ENCODE measurements around the gene RAX2. TPM values are rescaled to one million over a fixed set of nuclear protein-coding genes. Genes with fewer than 3 reads are reported as not detected.

RAX2 gene
- total and polyA plus RNA-seq, 9 donors, result 0.13 TPM; not detected in 7

GRCh38 chr19:3732108-3732507 is 39.9 kb downstream of the RAX2 start:
- DNase-seq, result no peak
- TF ChIP-seq EP300 (IDR thresholded peaks at IDR 0.05), result no peak
- TF ChIP-seq POLR2A (IDR thresholded peaks at IDR 0.05), result no peak
- TF ChIP-seq, protein P1, sequence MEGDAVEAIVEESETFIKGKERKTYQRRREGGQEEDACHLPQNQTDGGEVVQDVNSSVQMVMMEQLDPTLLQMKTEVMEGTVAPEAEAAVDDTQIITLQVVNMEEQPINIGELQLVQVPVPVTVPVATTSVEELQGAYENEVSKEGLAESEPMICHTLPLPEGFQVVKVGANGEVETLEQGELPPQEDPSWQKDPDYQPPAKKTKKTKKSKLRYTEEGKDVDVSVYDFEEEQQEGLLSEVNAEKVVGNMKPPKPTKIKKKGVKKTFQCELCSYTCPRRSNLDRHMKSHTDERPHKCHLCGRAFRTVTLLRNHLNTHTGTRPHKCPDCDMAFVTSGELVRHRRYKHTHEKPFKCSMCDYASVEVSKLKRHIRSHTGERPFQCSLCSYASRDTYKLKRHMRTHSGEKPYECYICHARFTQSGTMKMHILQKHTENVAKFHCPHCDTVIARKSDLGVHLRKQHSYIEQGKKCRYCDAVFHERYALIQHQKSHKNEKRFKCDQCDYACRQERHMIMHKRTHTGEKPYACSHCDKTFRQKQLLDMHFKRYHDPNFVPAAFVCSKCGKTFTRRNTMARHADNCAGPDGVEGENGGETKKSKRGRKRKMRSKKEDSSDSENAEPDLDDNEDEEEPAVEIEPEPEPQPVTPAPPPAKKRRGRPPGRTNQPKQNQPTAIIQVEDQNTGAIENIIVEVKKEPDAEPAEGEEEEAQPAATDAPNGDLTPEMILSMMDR (IDR thresholded peaks at IDR 0.05), result no peak
- H3K9me3 ChIP-seq, result no peaks in the 10 kb centered on the region
- H3K4me1 ChIP-seq (ENCODE audit: insufficient read depth), result no peaks in the 10 kb centered on the region
- intact Hi-C loops (cut with DNase I), result no loop called here
- no peak overlapping the region for H3K4me3 ChIP-seq
- H3K27ac ChIP-seq, result no peak overlapping the region
- 87 to 100% (median 95%) methylated on average over 1 of the region's 1 CpG for WGBS, 3 donors
- H3K36me3 ChIP-seq, result no peaks in the 10 kb centered on the region
- H3K27me3 ChIP-seq, result no peaks in the 10 kb centered on the region

GRCh38 chr19:3730457-3730958 is 41.5 kb downstream of the RAX2 start:
- WGBS, 3 donors, result 94 to 95% (median 94%) methylated on average over 32 of the region's 32 CpGs
- intact Hi-C loops (cut with DNase I), result no loop called here
- no peak for DNase-seq
- Histone ChIP-seq H3K36me3 (no peaks in the 10 kb centered on the region), H3K27me3 (no peaks in the 10 kb centered on the region), H3K4me1 (ENCODE audit: insufficient read depth) (no peaks in the 10 kb centered on the region), H3K9me3 (no peaks in the 10 kb centered on the region), H3K27ac (no peak overlapping the region), H3K4me3 (no peak overlapping the region)
- TF ChIP-seq, protein P1 (IDR thresholded peaks at IDR 0.05), result no peak
- TF ChIP-seq POLR2A (IDR thresholded peaks at IDR 0.05), result no peak
- no peak for TF ChIP-seq EP300 (IDR thresholded peaks at IDR 0.05)

- intact Hi-C loops (cut with DNase I), result no loop called here
- WGBS, 3 donors, result 16 to 21% (median 20%) methylated on average over 14 of the region's 14 CpGs
- H3K4me1 ChIP-seq (ENCODE audit: insufficient read depth), result no peaks in the 10 kb centered on the region
- H3K9me3 ChIP-seq, result no peaks in the 10 kb centered on the region
- no peak overlapping the region for H3K4me3 ChIP-seq
- no peak for DNase-seq
- TF ChIP-seq EP300 (IDR thresholded peaks at IDR 0.05) (no peak), POLR2A (IDR thresholded peaks at IDR 0.05) (no peak)
- TF ChIP-seq, protein P1 (IDR thresholded peaks at IDR 0.05), result no peak
- no peaks in the 10 kb centered on the region for H3K36me3 ChIP-seq
- H3K27ac ChIP-seq, result no peak overlapping the region
- H3K27me3 ChIP-seq, result no peaks in the 10 kb centered on the region
These were observed 46.3 kb downstream of the RAX2 start for GRCh38 chr19:3725640-3726310.

DNA sequence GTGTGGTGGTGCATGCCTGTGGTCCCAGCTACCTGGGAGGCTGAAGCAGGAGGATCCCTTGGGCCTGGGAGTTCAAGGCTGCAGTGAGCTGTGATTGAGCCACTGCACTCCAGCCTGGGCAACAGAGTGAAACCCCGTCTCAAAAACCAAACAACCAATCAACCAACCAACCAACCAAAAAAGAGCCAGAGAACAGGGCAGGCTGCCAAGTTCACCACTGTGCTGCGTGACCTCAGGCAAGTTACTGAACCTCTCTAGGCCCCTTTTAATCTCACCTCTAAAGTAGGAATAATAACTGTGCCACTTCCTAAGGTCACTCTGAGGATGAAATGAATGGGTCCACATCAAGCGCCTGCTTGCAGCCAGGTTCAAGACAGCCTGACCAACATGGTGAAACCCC is 46.9 kb downstream of the RAX2 start:
- no peaks in the 10 kb centered on the region for H3K4me1 ChIP-seq (ENCODE audit: insufficient read depth)
- H3K36me3 ChIP-seq, result no peaks in the 10 kb centered on the region
- 58 to 60% (median 60%) methylated on average over 3 of the region's 3 CpGs for WGBS, 3 donors
- no peaks in the 10 kb centered on the region for H3K9me3 ChIP-seq
- intact Hi-C loops (cut with DNase I), result no loop called here
- H3K4me3 ChIP-seq, result no peak overlapping the region
- no peak for DNase-seq
- no peak overlapping the region for H3K27ac ChIP-seq
- TF ChIP-seq POLR2A (IDR thresholded peaks at IDR 0.05), result no peak
- no peak for TF ChIP-seq EP300 (IDR thresholded peaks at IDR 0.05)
- TF ChIP-seq, protein P1 (IDR thresholded peaks at IDR 0.05), result no peak
- no peaks in the 10 kb centered on the region for H3K27me3 ChIP-seq

All from ovary (tissue), 9 donors.